H54 (cell line): ENCODE results near the gene EFHC1.

Source experiments
- DNase-seq: peaks from one replicate; pipeline ENCODE4 v3.0.0; 2011; ENCODE audit warnings: low spot score, mixed read lengths; ENCODE audit not compliant: insufficient read length
- FAIRE-seq: peaks from 3 replicates; lab custom pipeline; 2011; peaks lifted over from hg19 to GRCh38; lab: Jason Lieb, UNC
- POLR2A ChIP-seq: IDR thresholded peaks from 2 replicates; pipeline ENCODE4 v1.6.1; 2011; ENCODE audit warnings: low read depth, mild to moderate bottlenecking, low read length

Gene EFHC1

DNA sequence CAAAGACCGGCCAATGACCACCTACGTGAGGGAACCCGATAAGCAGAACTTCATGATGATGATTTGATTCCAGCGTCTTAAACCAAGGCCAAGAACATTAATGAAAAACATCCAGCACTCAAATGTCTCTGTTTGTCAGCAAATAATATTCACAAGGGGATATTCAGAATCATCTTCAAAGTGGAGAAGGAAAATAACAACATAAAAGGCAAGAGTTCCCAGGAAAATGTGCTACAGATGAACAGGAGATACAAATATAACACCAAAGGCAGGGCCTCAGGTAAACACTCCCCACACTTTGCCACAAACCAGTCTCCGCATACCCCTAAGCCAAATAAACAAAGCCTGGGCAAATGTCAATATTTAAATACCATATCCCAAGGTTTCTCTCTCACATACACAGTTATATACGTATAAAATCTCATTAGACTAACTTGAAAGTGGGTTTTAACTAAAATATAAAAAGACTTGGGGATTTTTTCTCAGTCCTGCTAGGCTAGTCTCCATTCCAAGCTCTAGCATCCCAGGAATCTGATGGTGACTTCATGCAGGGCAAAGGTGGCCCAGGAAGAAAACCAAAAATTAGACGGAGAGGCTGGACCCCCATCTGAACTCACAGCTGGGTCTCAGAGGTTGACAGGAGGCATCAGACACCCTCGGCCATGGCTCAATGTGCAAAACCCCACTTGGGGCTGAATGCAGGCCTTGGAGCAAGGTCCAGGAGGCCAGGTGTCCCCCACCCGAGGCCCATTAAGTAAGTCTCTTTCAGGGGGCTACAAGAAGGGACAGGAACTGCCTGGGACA is 124.7 kb downstream of the EFHC1 start:
- DNase-seq (no peak), FAIRE-seq (no peak)
- TF ChIP-seq POLR2A: no peak

DNA sequence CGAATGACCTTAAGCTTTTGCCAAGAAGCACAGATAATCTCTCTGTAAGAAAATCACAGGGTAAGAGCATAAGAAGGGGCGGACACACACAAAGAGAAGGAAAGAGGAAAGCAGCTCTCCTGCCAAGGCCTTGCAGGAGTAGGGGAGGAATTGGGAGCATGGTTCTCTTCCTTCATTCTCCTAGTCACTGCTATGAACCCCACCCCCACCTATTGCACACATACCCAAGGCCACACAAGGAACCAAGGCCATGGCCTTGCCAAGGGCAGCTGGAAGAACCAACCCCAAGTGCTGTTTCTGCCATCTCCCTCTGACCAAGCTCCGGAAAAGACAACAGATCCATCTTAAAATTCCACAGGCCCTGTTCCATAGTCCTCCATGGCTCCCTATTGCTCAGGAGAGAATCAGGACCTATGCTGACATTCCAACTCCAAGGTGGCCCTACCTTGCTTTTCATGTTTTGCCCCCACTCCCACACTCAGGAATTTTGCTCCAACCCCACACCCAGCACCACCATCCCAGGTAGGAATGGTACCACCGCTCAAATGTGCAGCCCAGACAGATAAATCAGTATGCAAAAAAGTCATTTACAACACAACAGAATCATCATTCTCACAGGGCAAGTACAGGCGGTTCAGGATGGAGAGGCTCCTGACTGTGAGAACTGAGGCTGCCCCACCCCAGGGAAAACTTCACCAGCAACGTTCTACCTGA is 125.4 kb downstream of the EFHC1 start:
- no peak for TF ChIP-seq POLR2A
- DNase-seq: no peak
- no peak for FAIRE-seq

DNA sequence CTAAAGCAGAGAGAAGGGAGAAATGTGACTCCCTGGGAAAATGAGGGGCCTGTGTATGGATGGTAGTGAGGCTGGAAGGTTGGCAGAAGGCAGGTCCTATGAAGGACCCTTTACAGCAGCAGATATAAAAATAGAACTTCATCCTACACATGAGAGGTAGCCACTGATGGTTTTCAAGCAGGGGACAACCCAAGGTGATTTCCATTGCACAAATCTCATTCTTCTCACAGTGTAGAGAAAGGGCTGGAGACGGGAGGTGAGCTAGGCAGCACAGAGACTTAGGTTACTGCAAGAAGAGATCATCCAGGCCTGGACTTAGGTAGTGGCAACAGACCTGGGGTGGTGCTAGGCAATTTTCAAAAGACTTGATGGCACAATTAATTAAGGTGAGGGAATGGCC is 126.0 kb downstream of the EFHC1 start:
- DNase-seq (no peak), FAIRE-seq (no peak)
- no peak for TF ChIP-seq POLR2A

DNA sequence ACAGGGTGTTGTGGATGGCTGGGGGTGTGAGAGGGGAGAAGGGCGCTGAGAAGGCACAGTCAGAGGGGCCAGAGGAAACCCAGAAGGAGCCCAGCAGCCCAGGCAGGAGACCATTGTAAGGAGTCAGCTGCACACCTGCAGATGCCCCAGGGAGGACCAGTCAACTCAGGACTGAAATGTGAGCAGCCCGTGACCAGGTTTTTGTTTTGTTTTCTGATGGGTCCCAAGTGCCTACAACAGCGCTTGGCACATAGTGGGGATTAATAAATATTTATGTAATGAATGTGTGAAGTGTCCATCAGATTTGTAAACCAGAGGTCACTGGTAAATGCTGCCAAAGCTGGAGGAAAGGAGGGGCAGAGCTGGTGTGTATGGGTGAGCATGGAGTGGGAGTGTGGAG is 126.5 kb downstream of the EFHC1 start:
- no peak for TF ChIP-seq POLR2A
- FAIRE-seq: no peak

DNA sequence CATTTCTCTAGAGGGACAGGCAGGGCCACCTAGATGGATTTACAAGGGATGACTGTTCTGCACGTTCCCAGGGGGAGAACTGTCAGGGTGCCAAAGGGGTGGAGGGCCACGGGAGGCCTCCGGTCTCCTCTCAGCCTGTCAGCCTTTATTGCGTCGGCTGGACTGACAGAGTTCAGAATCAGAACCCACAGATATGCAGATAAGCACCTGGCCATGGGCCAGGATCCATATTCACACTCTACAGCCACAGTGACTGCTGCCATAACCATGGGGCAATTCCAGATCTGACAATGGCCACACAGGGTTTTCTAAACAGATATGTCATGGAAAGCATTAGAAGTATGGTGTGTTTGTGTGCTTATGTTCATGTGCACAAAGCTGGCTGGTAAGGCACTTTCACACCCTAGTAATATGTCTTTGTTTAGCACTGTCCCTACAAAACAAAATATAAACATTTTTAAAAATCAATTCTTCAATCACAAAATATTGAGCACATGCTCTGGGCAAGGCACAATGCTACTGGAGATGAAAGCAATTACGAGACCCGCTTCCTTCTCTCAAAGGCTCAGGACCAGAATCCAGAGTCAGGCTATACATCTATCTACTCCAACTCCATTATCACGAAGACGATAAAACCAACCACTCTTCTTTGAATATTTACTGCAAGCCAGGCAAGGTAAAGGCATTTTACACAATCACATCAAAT is 127.7 kb downstream of the EFHC1 start:
- no peak for TF ChIP-seq POLR2A
- no peak for DNase-seq
- no peak for FAIRE-seq

More for the DNA sequence above, 126.5 kb downstream of the EFHC1 start:
- no peak for DNase-seq

DNA sequence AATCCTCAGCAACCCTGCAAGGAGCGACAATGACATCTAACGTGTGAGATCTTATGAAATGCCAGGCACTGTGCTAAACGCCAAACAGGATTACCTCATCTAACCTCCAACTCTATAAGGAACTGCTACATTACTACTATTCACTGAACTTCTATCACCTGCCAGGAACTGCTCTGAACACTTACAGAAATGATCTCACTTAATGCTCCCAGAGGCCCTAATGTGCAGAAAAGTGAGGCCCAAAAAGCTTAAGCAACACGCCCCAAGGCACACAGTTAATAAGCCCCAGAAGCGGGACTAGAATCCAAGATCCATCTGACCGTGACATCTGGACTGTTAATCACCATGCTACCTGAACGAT is 128.2 kb downstream of the EFHC1 start:
- no peak for FAIRE-seq
- no peak for TF ChIP-seq POLR2A
- no peak for DNase-seq

DNA sequence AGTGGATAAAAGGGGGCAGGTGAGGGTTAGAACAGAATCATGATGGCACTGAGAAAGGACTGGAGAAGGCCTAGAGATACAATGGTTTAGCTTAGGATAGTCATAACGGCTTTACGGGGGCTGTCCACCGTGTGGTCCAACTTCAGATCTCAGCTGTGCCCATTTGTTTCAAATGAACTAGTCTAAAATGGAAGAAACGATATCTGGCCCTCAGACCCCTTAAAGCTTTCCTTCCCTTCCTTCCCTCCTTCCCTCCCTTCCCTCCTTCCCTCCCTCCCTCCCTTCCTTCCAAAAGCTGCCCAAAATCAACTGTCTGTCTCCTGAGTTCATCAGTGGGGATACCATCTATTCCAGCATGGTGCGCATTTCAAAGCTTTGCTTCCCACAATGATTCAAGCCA is 128.9 kb downstream of the EFHC1 start:
- no peak for TF ChIP-seq POLR2A
- DNase-seq (no peak), FAIRE-seq (no peak)

DNA sequence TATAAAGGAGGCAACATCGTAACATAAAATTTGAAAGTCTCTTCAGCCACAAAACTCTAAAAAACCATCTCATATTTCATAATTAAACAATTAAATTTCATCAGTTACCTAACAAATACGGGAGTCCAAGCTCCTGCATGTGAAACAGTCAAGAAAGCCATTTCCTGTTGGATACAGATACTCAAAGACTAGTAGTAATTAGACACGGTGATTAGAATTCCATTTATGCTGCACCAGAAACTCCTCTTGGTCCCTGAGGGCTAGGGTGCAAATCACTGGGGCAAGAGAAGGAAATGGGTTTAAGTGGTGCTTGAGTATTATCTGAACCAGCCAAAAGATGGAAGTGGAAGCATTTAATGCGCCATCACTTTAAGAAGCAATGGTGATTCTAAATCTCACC is 129.3 kb downstream of the EFHC1 start:
- DNase-seq: no peak

DNA sequence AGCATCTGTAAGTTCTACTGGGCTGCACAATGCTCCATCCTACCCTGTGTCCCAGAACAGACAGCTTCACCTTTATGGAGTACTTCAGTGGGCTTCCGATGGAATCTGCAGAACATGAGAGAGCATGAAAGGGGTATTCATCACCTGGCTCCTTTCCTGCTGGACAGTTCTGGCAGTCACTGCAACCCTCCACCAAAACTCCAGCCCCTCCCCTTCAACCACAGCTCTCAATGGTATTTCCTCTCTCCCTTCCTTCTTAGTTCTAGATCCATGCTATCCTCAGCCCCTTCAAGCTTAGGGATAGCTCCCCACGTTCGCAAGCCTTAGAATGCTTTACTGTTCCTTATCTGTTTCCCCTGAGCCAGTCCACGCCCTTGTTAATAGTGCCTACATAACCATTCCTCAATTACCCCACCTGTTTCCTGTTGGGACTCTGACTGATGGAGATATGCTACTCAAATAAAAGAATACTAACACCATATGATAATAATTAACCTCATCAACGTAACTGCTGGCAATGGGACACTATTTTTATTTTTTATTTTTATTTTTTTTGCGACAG is 130.0 kb downstream of the EFHC1 start:
- TF ChIP-seq POLR2A: no peak
- no peak for DNase-seq
- FAIRE-seq: no peak

More for the DNA sequence above, 129.3 kb downstream of the EFHC1 start:
- TF ChIP-seq POLR2A: no peak
- no peak for FAIRE-seq

DNA sequence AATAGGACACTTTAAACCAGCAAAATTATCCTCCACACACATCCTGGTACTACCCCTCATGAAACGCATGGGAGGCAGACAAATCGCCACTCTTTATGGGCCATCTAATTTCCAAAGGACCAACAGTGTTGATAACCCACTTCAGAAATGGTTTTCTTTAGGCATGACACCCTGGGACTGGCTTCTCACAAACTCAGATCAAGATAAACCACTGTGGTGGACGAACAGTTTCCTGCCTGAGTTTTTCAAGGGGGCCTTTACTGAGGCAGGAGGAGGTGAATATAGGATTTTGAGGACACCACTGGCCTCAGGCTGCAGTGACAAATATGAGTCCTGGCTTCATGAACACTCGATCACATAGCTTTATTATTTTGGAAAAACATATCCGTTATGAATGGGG is 130.7 kb downstream of the EFHC1 start:
- FAIRE-seq (no peak), DNase-seq (no peak)
- TF ChIP-seq POLR2A: no peak

DNA sequence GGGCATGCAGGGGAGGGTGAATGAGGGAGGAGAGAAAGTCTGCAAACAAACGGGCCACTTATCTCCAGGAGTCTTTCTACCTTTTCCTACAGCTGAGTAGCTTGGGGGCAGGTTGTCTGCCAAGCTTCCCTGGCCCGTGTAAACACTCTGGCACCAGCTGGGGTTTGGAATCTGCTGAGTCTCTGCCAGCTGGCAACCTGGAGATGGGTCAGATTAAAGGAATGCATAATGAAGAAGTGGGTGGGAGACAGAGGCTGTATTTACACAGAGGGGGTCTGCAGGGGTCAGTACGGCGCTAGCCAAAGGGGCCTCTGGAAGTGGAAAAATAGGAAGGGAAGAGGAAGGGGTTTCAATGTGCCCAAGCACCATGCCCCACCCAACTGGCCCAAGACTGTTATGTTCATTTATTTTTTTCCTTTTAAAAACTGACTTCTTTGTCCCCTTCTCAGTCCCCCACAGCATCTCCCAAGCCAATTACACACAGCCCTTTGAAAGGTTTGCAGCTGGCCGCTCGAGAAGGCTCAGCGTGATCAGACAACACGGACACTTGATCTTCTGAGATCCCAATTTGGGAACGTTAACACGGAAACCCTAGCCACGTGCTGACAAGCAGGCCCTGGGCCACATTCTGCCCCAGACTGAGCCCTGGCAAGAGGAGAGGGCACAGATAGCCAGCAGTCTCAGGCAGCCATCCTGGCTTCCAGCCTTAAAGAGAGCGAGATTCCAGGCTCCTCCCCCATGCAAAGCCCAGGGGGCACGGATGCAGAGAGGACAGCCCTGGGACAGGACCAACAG is 131.5 kb downstream of the EFHC1 start:
- FAIRE-seq (peak; percentile 6), DNase-seq (peak; percentile 71)
- no peak for TF ChIP-seq POLR2A

DNA sequence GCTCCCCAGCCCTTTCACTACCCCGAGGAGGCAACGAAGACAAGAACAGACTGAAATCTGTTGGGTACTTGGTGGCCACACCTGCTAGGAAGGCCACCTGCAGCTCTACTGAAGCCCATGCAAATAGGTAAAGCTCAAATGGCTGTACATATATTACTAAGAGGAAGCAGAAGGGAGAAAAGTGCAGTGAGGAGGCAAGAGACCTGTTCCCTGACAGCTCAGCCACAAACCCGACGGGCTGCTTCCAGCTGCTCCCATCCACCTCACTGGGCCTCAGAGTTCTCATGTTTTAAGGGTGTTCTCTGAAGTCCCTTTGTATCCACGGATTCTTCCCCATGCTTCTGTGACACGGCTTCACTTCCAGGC is 132.1 kb downstream of the EFHC1 start:
- DNase-seq (no peak), FAIRE-seq (no peak)
- TF ChIP-seq POLR2A: no peak

DNA sequence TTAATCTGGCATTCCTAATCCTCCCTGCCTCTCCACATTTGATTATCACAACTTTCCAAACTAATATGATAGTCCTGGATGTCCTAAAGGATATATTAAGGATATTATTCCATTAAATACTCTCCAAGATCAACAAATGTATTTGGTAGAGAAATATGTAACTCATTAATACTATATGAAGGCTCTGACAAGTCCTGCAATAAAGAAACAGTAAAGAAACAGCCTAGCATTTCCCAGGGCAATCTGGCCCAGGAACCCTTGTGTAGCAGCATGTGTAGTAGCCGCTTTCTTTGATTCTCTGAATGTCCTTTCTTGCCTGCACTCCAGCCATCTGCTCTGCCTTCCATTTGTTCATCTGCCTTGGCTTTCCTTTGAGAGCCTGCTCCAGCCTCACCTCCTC is 133.0 kb downstream of the EFHC1 start:
- FAIRE-seq (no peak), DNase-seq (no peak)
- no peak for TF ChIP-seq POLR2A
